IPS-11a (cell line): ENCODE measurements around the gene COL4A2.
A peak's percentile ranks its signal among the peaks of the same experiment; 100 is the strongest.

Experiments used
- H3K4me3 ChIP-seq: one replicate; pipeline ENCODE4 v1.5.1; 2013; ENCODE audit warnings: low read depth, low read length, control low read depth

The COL4A2 gene

GRCh38 chr13:110289661-110290060 is 17.4 kb upstream of the COL4A2 start:
- H3K4me3 ChIP-seq = no peak overlapping the region

GRCh38 chr13:110290153-110290552 is 16.9 kb upstream of the COL4A2 start:
- H3K4me3 ChIP-seq = no peak overlapping the region

GRCh38 chr13:110290826-110291225 is 16.3 kb upstream of the COL4A2 start:
- no peak overlapping the region for H3K4me3 ChIP-seq

- no peak overlapping the region for H3K4me3 ChIP-seq
Measured at GRCh38 chr13:110291286-110291685, 15.8 kb upstream of the COL4A2 start.

GRCh38 chr13:110293037-110293436 is 14.0 kb upstream of the COL4A2 start:
- no peak overlapping the region for H3K4me3 ChIP-seq

GRCh38 chr13:110293649-110294048 is 13.4 kb upstream of the COL4A2 start:
- H3K4me3 ChIP-seq = no peak overlapping the region

- no peak overlapping the region for H3K4me3 ChIP-seq
Measured at GRCh38 chr13:110294146-110294545, 12.9 kb upstream of the COL4A2 start.

GRCh38 chr13:110294622-110295021 is 12.5 kb upstream of the COL4A2 start:
- no peak overlapping the region for H3K4me3 ChIP-seq

- no peak overlapping the region for H3K4me3 ChIP-seq
Measured at GRCh38 chr13:110297011-110297410, 10.1 kb upstream of the COL4A2 start.

- H3K4me3 ChIP-seq = no peak overlapping the region
Measured at GRCh38 chr13:110297766-110298504, 9.1 kb upstream of the COL4A2 start.

GRCh38 chr13:110298505-110299282 is 8.4 kb upstream of the COL4A2 start:
- no peak overlapping the region for H3K4me3 ChIP-seq

GRCh38 chr13:110299283-110299840 is 7.7 kb upstream of the COL4A2 start:
- no peak overlapping the region for H3K4me3 ChIP-seq

- no peak overlapping the region for H3K4me3 ChIP-seq
Measured at GRCh38 chr13:110300090-110300815, 6.8 kb upstream of the COL4A2 start.

- no peak overlapping the region for H3K4me3 ChIP-seq
Measured at GRCh38 chr13:110301083-110301482, 6.0 kb upstream of the COL4A2 start.

GRCh38 chr13:110301606-110302553 is 5.2 kb upstream of the COL4A2 start:
- H3K4me3 ChIP-seq = no peak overlapping the region

GRCh38 chr13:110302997-110303396 is 4.1 kb upstream of the COL4A2 start:
- H3K4me3 ChIP-seq = no peak overlapping the region

- H3K4me3 ChIP-seq = no peak overlapping the region
Measured at GRCh38 chr13:110303644-110304043, 3.4 kb upstream of the COL4A2 start.

- no peak overlapping the region for H3K4me3 ChIP-seq
Measured at GRCh38 chr13:110304256-110304655, 2.8 kb upstream of the COL4A2 start.

GRCh38 chr13:110305001-110305400 is 2.1 kb upstream of the COL4A2 start:
- no peak overlapping the region for H3K4me3 ChIP-seq

- peak overlapping the region; percentile 77 for H3K4me3 ChIP-seq
Measured at GRCh38 chr13:110305544-110305943, 1.5 kb upstream of the COL4A2 start.
